ENCODE data around the gene SYNPR. TPM values are rescaled to one million over a fixed set of nuclear protein-coding genes. Genes with fewer than 3 reads are reported as not detected.

SYNPR gene
- total RNA-seq (2021; fragmentation: NEBNext Ultra II Directional; extraction: Animal tissue kit (Norgen Biotek cat#: 25700)), result not detected
- long read RNA-seq, result 0 reads

- Mint-ChIP-seq H3K9me3 (no peaks in the 10 kb centered on the region), H3K4me3 (no peak within 1 kb of the TSS), H3K27me3 (ENCODE audit: insufficient read depth) (peaks cover 3% of the 10 kb centered on the region; the same call in 1 of the 2 replicates), H3K36me3 (ENCODE audit: low read depth) (no peaks in the 10 kb centered on the region), H3K4me1 (ENCODE audit: low read depth) (no peaks in the 10 kb centered on the region), H3K27ac (no peak within 1 kb of the TSS)
- no peak for TF ChIP-seq CTCF (IDR thresholded peaks at IDR 0.05)
- DNase-seq, result no peak
These were observed at the start of gene SYNPR for GRCh38 chr3:63278171-63279004. Gene SYNPR, plus strand, starts transcription at chr3:63278308.

GRCh38 chr3:63228677-63229076 is 49.4 kb upstream of the SYNPR start:
- H3K27ac Mint-ChIP-seq, result no peak overlapping the region
- TF ChIP-seq CTCF (IDR thresholded peaks at IDR 0.05), result peak; percentile 74
- peaks cover 6% of the 10 kb centered on the region; the same call in 1 of the 2 replicates for H3K4me1 Mint-ChIP-seq (ENCODE audit: low read depth)
- no peaks in the 10 kb centered on the region for H3K9me3 Mint-ChIP-seq
- DNase-seq, result peak; percentile 45
- H3K27me3 Mint-ChIP-seq (ENCODE audit: insufficient read depth), result peaks cover 2% of the 10 kb centered on the region; the same call in 1 of the 2 replicates
- peak overlapping the region; percentile 24; the same call in 1 of the 2 replicates for H3K4me3 Mint-ChIP-seq
- H3K36me3 Mint-ChIP-seq (ENCODE audit: low read depth), result no peaks in the 10 kb centered on the region

- no peak for TF ChIP-seq CTCF (IDR thresholded peaks at IDR 0.05)
- Mint-ChIP-seq H3K36me3 (ENCODE audit: low read depth) (no peaks in the 10 kb centered on the region), H3K27me3 (ENCODE audit: insufficient read depth) (no peaks in the 10 kb centered on the region), H3K27ac (no peak overlapping the region), H3K4me1 (ENCODE audit: low read depth) (peaks cover 6% of the 10 kb centered on the region; the same call in 1 of the 2 replicates), H3K9me3 (no peaks in the 10 kb centered on the region), H3K4me3 (no peak overlapping the region)
- no peak for DNase-seq
These were observed 48.0 kb upstream of the SYNPR start for GRCh38 chr3:63230146-63230545.

- DNase-seq, result no peak
- Mint-ChIP-seq H3K27ac (no peak overlapping the region), H3K4me3 (no peak overlapping the region), H3K27me3 (ENCODE audit: insufficient read depth) (no peaks in the 10 kb centered on the region), H3K36me3 (ENCODE audit: low read depth) (no peaks in the 10 kb centered on the region), H3K9me3 (no peaks in the 10 kb centered on the region), H3K4me1 (ENCODE audit: low read depth) (peaks cover 6% of the 10 kb centered on the region; the same call in 1 of the 2 replicates)
- TF ChIP-seq CTCF (IDR thresholded peaks at IDR 0.05), result no peak
These were observed 46.5 kb upstream of the SYNPR start for GRCh38 chr3:63231643-63232042.

GRCh38 chr3:63232764-63233396 is 45.2 kb upstream of the SYNPR start:
- DNase-seq, result peak; percentile 0
- peaks cover 6% of the 10 kb centered on the region; the same call in 1 of the 2 replicates for H3K4me1 Mint-ChIP-seq (ENCODE audit: low read depth)
- no peaks in the 10 kb centered on the region; the same call in 1 of the 2 replicates for H3K27me3 Mint-ChIP-seq (ENCODE audit: insufficient read depth)
- no peak overlapping the region for H3K4me3 Mint-ChIP-seq
- H3K27ac Mint-ChIP-seq, result no peak overlapping the region
- H3K9me3 Mint-ChIP-seq, result no peaks in the 10 kb centered on the region
- H3K36me3 Mint-ChIP-seq (ENCODE audit: low read depth), result no peaks in the 10 kb centered on the region
- TF ChIP-seq CTCF (IDR thresholded peaks at IDR 0.05), result peak; percentile 76
